Muscle of leg (tissue), 11 donors: ENCODE results near the gene MAGI2. TPM values are rescaled to one million over a fixed set of nuclear protein-coding genes. Genes with fewer than 3 reads are reported as not detected.

Experiments used
- DNase-seq: peaks from one replicate; pipeline ENCODE4 v3.0.0; 2013
- H3K27ac ChIP-seq: one replicate; pipeline ENCODE4 v1.5.1; 2013; ENCODE audit warnings: mild to moderate bottlenecking, low read length, control low read depth
- H3K27me3 ChIP-seq: one replicate; pipeline ENCODE4 v1.6.1; 2013; ENCODE audit warnings: low read length; ENCODE audit not compliant: control insufficient read depth, insufficient read depth
- H3K36me3 ChIP-seq: one replicate; pipeline ENCODE4 v1.6.1; 2013; ENCODE audit warnings: low read length; ENCODE audit not compliant: control insufficient read depth, insufficient read depth
- H3K4me1 ChIP-seq: one replicate; pipeline ENCODE4 v1.6.1; 2013; ENCODE audit warnings: low read length; ENCODE audit not compliant: control insufficient read depth, insufficient read depth
- H3K4me3 ChIP-seq: one replicate; pipeline ENCODE4 v1.5.1; 2013; ENCODE audit warnings: low read length, control low read depth
- H3K9me3 ChIP-seq: replicated peaks from 2 replicates; pipeline ENCODE4 v1.6.1; 2013; ENCODE audit warnings: low read depth, low read length; ENCODE audit not compliant: control insufficient read depth
- WGBS: methylation state at CpG from one replicate; pipeline ENCODE4 v1.1.5; 2013; ENCODE audit warnings: missing lambda C conversion rate; ENCODE audit not compliant: insufficient coverage; 5-methylcytosine and 5-hydroxymethylcytosine counted together
- polyA plus RNA-seq, 8 donors: library from polyadenylated mRNA; unstranded; fragments of 120-200 nt; gene quantifications; one replicate each; pipeline versions ENCODE4 v1.2.1 to v1.2.3, GENCODE V29; 2013; ENCODE audit warnings: inconsistent platforms in 1 of 8, low replicate concordance in 1 of 8; ENCODE audit not compliant: insufficient read length in 8 of 8, insufficient read depth in 1 of 8
- total RNA-seq: library from RNA; stranded (reverse); fragments of 120-200 nt; gene quantifications from one replicate; pipeline ENCODE4 v1.2.4, GENCODE V29; 2013

Gene MAGI2
- total and polyA plus RNA-seq, 9 donors, result 3.5 to 6.3 (median 5.2) TPM

DNA sequence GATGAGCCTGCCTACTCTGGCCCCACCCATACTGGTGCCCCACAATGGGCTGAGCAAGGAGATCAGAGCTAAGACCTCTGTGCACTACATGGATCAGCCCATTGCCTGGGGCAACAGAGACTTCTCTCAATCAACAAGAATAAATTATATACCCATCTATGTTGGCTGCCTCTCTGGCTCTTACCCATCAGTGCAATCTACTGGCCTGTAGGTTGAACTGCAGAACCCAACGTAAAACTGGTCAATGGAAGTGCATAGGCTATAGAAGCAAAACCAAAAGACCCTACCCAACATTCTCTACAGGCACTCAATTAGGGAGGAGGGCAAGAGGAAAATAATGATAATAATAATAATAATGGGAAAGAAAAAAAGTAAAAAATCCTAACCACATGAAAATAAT, 574.3 kb downstream of the MAGI2 start:
- Histone ChIP-seq H3K9me3 (peaks cover 7% of the 10 kb centered on the region), H3K4me3 (no peak overlapping the region), H3K27me3 (no peaks in the 10 kb centered on the region), H3K36me3 (no peaks in the 10 kb centered on the region), H3K27ac (no peak overlapping the region), H3K4me1 (no peaks in the 10 kb centered on the region)
- no CpG with 5 or more reads among the region's 1 CpG for WGBS
- DNase-seq, result no peak

DNA sequence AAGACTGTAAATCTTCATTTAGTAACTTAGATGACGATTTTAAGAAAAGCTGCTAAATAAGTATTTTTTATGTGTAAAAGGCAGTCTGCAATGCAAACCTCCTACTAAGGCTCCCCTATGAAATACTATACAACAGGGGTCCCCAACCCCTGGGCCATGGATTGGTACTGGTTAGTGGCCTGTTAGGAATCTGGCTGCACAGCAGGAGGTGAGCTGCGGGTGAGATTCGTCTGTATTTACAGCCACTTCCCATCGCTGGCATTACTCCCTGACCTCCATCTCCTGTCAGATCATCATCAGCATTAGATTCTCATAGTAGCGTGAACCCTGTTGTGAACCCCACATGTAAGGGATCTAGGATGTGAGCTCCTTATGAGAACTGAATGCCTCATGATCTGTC, 580.4 kb downstream of the MAGI2 start:
- WGBS, result no CpG with 5 or more reads among the region's 5 CpGs
- Histone ChIP-seq H3K36me3 (no peaks in the 10 kb centered on the region), H3K9me3 (no peaks in the 10 kb centered on the region), H3K27me3 (no peaks in the 10 kb centered on the region), H3K4me3 (no peak overlapping the region), H3K27ac (no peak overlapping the region), H3K4me1 (no peaks in the 10 kb centered on the region)
- no peak for DNase-seq

DNA sequence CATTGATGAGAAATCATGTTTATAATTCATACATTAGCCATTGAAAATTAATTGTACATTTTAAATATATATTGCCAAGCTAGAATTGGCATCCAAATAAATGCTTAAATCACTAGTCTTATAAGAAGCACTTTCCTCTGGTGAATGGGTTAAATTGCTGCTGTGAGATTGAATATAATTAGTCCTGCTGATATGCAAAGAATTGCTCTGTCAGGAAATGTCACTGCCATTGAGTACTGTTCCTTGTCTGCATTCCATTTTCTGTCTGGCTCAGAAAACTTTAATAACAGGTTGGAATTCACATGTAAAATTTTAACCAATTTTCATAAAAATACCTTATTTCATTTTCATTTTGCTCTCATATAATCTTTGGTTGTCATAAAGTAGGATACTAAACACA, 589.1 kb downstream of the MAGI2 start:
- H3K4me3 ChIP-seq, result no peak overlapping the region
- H3K4me1 ChIP-seq, result no peaks in the 10 kb centered on the region
- no peaks in the 10 kb centered on the region for H3K27me3 ChIP-seq
- H3K36me3 ChIP-seq, result no peaks in the 10 kb centered on the region
- H3K27ac ChIP-seq, result no peak overlapping the region
- H3K9me3 ChIP-seq, result no peaks in the 10 kb centered on the region
- no peak for DNase-seq

DNA sequence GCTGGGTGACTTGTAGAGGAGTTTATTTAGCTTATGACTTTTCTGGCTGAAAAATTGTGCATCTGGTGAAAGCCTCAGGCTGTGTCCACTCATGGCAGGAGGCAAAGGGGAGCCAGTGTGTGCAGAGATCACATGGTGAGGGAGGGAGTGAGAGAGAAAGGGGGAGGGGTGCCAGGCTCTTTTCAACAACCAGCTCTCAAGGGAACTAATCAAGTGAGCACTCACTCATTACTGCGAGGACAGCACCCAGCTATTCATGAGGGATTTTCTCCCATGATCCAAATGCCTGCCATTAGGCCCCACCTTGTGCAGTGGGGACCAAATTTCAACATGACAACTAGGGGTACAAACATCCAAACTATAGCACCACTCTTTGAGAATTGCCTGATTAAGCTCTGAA, 590.2 kb downstream of the MAGI2 start:
- WGBS, result no CpG with 5 or more reads among the region's 1 CpG
- H3K4me1 ChIP-seq, result no peaks in the 10 kb centered on the region
- H3K27me3 ChIP-seq, result no peaks in the 10 kb centered on the region
- H3K9me3 ChIP-seq, result no peaks in the 10 kb centered on the region
- no peak for DNase-seq
- H3K27ac ChIP-seq, result no peak overlapping the region
- H3K4me3 ChIP-seq, result no peak overlapping the region
- H3K36me3 ChIP-seq, result no peaks in the 10 kb centered on the region

DNA sequence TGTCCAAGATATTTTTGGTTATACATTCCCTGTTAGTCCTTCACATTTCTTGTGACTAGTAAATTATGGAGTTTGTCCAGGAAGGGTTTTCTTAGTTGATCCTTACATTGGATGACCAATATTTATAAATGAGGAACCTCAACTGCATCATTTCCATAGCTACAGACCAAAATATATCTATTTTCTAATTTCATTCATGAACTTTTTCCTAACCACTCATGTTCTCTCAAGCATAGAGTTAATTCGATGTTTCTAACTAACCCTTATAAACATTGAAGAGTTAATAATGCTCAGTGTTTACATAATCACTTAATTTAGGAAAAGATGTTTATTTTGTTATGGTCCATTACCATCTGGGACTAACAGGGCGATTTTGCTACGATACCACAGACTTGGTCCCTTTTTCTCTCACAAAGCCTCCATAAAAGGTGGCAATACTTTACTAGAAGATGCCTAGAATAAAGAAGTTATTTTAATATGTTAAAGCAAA, 591.0 kb downstream of the MAGI2 start:
- no peak overlapping the region for H3K27ac ChIP-seq
- H3K27me3 ChIP-seq, result no peaks in the 10 kb centered on the region
- DNase-seq, result no peak
- no CpG with 5 or more reads among the region's 3 CpGs for WGBS
- H3K4me1 ChIP-seq, result no peaks in the 10 kb centered on the region
- no peak overlapping the region for H3K4me3 ChIP-seq
- no peaks in the 10 kb centered on the region for H3K9me3 ChIP-seq
- no peaks in the 10 kb centered on the region for H3K36me3 ChIP-seq

DNA sequence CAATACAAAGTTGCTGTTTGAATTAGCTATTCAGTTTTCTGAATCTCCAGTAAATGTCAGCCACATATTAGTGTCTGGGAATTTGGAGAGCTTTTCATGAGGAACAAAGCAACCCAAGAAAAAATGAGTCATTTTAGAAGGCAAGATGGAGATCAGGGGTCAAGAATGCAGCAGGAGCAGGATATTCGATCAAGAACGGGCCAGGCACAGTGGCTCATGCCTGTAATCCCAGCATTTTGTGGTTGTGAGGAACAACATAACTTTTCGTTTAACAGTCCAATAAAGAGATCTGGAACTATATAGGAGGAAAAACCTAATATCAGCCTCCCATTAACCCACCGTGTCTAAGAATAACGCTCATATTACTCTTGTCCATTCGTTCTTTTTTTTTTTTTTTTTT, 600.5 kb downstream of the MAGI2 start:
- Histone ChIP-seq H3K36me3 (no peaks in the 10 kb centered on the region), H3K27ac (no peak overlapping the region), H3K4me1 (no peaks in the 10 kb centered on the region), H3K27me3 (no peaks in the 10 kb centered on the region), H3K4me3 (no peak overlapping the region), H3K9me3 (no peaks in the 10 kb centered on the region)
- DNase-seq, result no peak
- WGBS, result 70% methylated on average over 2 of the region's 6 CpGs

DNA sequence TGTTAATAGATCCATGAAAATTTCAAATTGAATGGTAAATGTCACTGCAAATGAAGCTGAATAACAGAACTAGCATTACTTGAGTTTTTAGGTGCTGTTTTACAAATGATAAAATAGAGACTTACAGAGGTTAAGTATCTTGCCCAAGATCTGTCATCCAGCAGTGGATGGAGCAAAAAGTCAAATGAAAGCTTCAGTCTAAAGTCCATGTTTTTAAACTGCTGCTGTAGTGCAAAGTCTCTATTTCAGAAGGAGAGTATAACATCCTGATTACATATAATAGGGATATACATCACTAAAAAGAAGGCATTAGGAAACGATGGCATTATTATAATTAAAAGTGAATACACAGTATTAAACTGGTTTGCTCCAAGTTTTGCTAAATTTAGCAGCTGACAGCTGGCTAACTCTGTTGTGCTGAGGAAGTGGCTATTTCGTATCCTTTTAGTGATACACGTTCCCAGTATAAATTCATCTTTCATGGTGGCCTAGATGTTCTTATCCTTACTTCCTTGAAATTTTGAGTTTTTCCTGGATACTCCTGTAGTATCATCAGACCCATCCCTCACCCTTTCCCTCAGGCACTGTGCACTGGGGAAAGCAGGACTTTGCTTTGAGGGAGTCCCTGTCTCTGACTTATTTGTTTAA, 603.2 kb downstream of the MAGI2 start:
- DNase-seq, result no peak

DNA sequence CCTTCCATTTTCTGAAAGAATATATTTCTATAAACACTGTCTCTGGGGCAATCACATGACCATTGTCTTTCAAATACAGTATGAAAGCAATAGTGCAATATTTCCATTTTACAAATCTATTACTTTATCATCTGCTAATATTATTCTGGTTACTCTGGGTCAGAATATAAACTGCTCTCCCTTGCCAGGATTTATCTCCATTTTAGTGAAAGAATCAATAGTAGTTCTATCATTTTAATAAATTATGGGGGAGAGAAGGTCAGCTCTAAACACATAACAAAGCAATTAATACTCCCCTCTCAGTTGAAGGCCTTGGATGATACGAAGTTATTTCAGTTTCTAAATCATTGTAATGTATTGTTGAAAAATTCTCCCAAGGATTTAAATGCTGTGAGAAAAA, 608.3 kb downstream of the MAGI2 start:
- Histone ChIP-seq H3K36me3 (no peaks in the 10 kb centered on the region), H3K27me3 (no peaks in the 10 kb centered on the region), H3K9me3 (no peaks in the 10 kb centered on the region), H3K4me1 (no peaks in the 10 kb centered on the region), H3K27ac (no peak overlapping the region), H3K4me3 (no peak overlapping the region)
- no peak for DNase-seq
- no CpG with 5 or more reads among the region's 1 CpG for WGBS

More for the DNA sequence above, 603.2 kb downstream of the MAGI2 start:
- no CpG with 5 or more reads among the region's 3 CpGs for WGBS
- H3K4me3 ChIP-seq, result no peak overlapping the region
- H3K4me1 ChIP-seq, result no peaks in the 10 kb centered on the region
- H3K27ac ChIP-seq, result no peak overlapping the region
- H3K9me3 ChIP-seq, result no peaks in the 10 kb centered on the region
- H3K27me3 ChIP-seq, result no peaks in the 10 kb centered on the region
- H3K36me3 ChIP-seq, result no peaks in the 10 kb centered on the region

DNA sequence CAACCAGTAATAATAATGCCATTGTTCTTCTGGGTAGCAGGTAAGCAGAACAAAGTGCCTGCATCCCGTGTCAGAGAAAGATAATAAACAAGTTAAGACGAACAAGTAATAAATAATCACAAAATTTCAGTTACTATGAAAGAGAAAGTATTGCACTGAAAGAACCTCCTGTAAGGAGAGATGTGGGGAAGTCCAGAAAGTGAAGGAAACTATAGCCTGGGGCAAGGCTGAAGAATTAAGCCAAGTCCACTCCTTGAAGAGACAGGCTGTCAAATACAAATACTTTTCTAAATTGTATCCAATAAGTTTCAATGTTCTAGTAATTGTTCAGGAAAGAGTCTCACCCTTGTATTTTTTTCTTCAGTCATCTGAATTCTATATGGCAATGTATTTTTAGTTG, 611.4 kb downstream of the MAGI2 start:
- no peaks in the 10 kb centered on the region for H3K4me1 ChIP-seq
- DNase-seq, result no peak
- H3K27ac ChIP-seq, result no peak overlapping the region
- H3K27me3 ChIP-seq, result no peaks in the 10 kb centered on the region
- no peak overlapping the region for H3K4me3 ChIP-seq
- no CpG with 5 or more reads among the region's 2 CpGs for WGBS
- H3K36me3 ChIP-seq, result no peaks in the 10 kb centered on the region
- H3K9me3 ChIP-seq, result no peaks in the 10 kb centered on the region

DNA sequence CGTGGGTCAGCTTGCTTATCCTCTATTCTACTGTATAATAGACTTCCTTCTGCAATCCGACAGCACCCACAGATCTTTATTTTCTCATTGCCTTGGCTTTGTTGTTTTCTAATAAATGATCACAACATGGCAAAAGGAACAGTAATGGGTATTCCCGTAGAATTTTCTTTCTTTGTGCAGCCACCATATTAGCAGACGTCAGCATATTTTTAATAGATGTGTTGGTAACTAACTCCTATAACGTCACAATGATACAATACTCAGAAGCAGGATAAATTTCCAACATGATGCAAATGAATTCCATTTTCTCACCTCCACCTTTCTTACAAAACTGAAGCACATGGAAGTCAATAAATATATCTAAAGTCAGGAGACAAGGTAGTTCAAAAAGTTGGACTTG, 617.6 kb downstream of the MAGI2 start:
- no peak overlapping the region for H3K4me3 ChIP-seq
- no peaks in the 10 kb centered on the region for H3K27me3 ChIP-seq
- no CpG with 5 or more reads among the region's 5 CpGs for WGBS
- no peaks in the 10 kb centered on the region for H3K36me3 ChIP-seq
- no peak overlapping the region for H3K27ac ChIP-seq
- no peaks in the 10 kb centered on the region for H3K9me3 ChIP-seq
- no peak for DNase-seq
- H3K4me1 ChIP-seq, result no peaks in the 10 kb centered on the region

DNA sequence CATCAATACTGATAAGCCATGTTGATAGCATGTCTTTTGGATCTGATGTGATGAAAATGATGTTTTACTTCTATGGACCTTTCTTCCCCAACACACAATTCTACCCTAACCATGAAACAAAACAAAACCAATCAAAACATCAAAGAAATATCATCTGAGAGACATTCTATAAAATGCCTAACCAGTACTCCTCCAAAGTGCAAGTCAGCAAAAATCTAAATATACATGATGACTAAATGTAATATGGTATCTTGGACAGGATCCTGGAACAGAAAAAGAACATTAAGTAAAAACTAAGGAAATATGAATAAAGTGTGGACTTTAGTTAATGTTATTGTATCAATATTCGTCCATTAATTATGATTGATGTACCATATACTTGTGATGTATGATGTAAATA, 625.1 kb downstream of the MAGI2 start:
- DNase-seq, result no peak
- no peak overlapping the region for H3K27ac ChIP-seq
- WGBS, result no CpG with 5 or more reads among the region's 1 CpG

More for the DNA sequence above, 625.1 kb downstream of the MAGI2 start:
- Histone ChIP-seq H3K4me3 (no peak overlapping the region), H3K36me3 (no peaks in the 10 kb centered on the region), H3K4me1 (no peaks in the 10 kb centered on the region), H3K27me3 (no peaks in the 10 kb centered on the region), H3K9me3 (no peaks in the 10 kb centered on the region)
